ENCODE results near the gene LARGE2. TPM values are rescaled to one million over a fixed set of nuclear protein-coding genes. Genes with fewer than 3 reads are reported as not detected.

The LARGE2 gene
- total and polyA plus RNA-seq, 7 donors = 0.13 TPM; not detected in 6

- DNase-seq = no peak
- TF ChIP-seq CTCF (IDR thresholded peaks at IDR 0.05) = no peak
- Histone ChIP-seq H3K4me1 (peaks cover 5% of the 10 kb centered on the region), H3K27me3 (ENCODE audit: insufficient read depth in 3 of 3, low read length in 2 of 3) (no peaks in the 10 kb centered on the region), H3K27ac (no peak overlapping the region), H3K4me3 (no peak overlapping the region), H3K36me3 (ENCODE audit: insufficient read depth in 1 of 2, low read depth in 1 of 2) (peaks cover 9 to 83% of the 10 kb centered on the region in 2 donors), H3K9me3 (no peaks in the 10 kb centered on the region)
- 83 to 95% (median 92%) methylated on average over 1 of the region's 1 CpG for WGBS, 3 donors
- intact Hi-C loops (cut with DNase I) = no loop called here
- ATAC-seq = no peak
Observed at GRCh38 chr11:45949992-45950407, 27.5 kb downstream of the LARGE2 start.

- Histone ChIP-seq H3K27ac (no peak overlapping the region), H3K27me3 (ENCODE audit: insufficient read depth in 3 of 3, low read length in 2 of 3) (no peaks in the 10 kb centered on the region), H3K9me3 (no peaks in the 10 kb centered on the region), H3K4me3 (no peak overlapping the region), H3K4me1 (no peaks in the 10 kb centered on the region), H3K36me3 (ENCODE audit: insufficient read depth in 1 of 2, low read depth in 1 of 2) (peaks cover 0 to 28% of the 10 kb centered on the region in 2 donors)
- no peak for TF ChIP-seq CTCF (IDR thresholded peaks at IDR 0.05)
- DNase-seq (no peak), ATAC-seq (no peak)
- WGBS, 3 donors = 61 to 84% (median 77%) methylated on average over 1 of the region's 1 CpG
- intact Hi-C loops (cut with DNase I) = loop anchor here in 1 of 2 donors (10.0 kb wide), 1 partner anchor 365 kb away; no protein-coding TSS in a partner anchor
Observed at GRCh38 chr11:45959851-45960250, 37.4 kb downstream of the LARGE2 start.

- Histone ChIP-seq H3K4me3 (no peak overlapping the region), H3K27me3 (ENCODE audit: insufficient read depth in 3 of 3, low read length in 2 of 3) (no peaks in the 10 kb centered on the region), H3K27ac (no peak overlapping the region), H3K4me1 (no peaks in the 10 kb centered on the region), H3K36me3 (ENCODE audit: insufficient read depth in 1 of 2, low read depth in 1 of 2) (peaks cover 0 to 31% of the 10 kb centered on the region in 2 donors), H3K9me3 (no peaks in the 10 kb centered on the region)
- TF ChIP-seq CTCF (IDR thresholded peaks at IDR 0.05) = no peak
- intact Hi-C loops (cut with DNase I) = loop anchor here in 1 of 2 donors (10.0 kb wide), 1 partner anchor 364 kb away; no protein-coding TSS in a partner anchor
- DNase-seq (no peak), ATAC-seq (no peak)
- WGBS, 3 donors = 70 to 74% (median 71%) methylated on average over 4 of the region's 4 CpGs
Observed at GRCh38 chr11:45960387-45961095, 38.1 kb downstream of the LARGE2 start.

- no peak for ATAC-seq
- intact Hi-C loops (cut with DNase I) = loop anchor here in 1 of 2 donors (10.0 kb wide), 1 partner anchor 363 kb away; no protein-coding TSS in a partner anchor
Observed at GRCh38 chr11:45961751-45962240, 39.3 kb downstream of the LARGE2 start.

More at GRCh38 chr11:45961751-45962240, 39.3 kb downstream of the LARGE2 start:
- Histone ChIP-seq H3K36me3 (ENCODE audit: insufficient read depth in 1 of 2, low read depth in 1 of 2) (peaks cover 0 to 32% of the 10 kb centered on the region in 2 donors), H3K27me3 (ENCODE audit: insufficient read depth in 3 of 3, low read length in 2 of 3) (no peaks in the 10 kb centered on the region), H3K9me3 (no peaks in the 10 kb centered on the region), H3K4me1 (no peaks in the 10 kb centered on the region), H3K4me3 (no peak overlapping the region), H3K27ac (no peak overlapping the region)
- WGBS, 3 donors = 84 to 90% (median 84%) methylated on average over 7 of the region's 7 CpGs
- TF ChIP-seq CTCF (IDR thresholded peaks at IDR 0.05) = no peak
- no peak for DNase-seq

All from psoas muscle (tissue), 8 donors.